GM23248 (cell line): ENCODE data around the gene OSBP2.

Experiments used
- EZH2 ChIP-seq: fragments of 200-600 bp; sonication (generic); IDR thresholded peaks from 2 replicates; pipeline ENCODE4 v1.6.1; 2018; ENCODE audit warnings: antibody characterized with exemption, mild to moderate bottlenecking; ENCODE audit not compliant: insufficient read depth, poor library complexity, severe bottlenecking
- EZH2phosphoT487 ChIP-seq: fragments of 200-600 bp; sonication (generic); IDR thresholded peaks from 2 replicates; pipeline ENCODE4 v1.6.1; 2018; ENCODE audit warnings: antibody characterized with exemption, moderate library complexity, mild to moderate bottlenecking, low read depth; ENCODE audit not compliant: insufficient read depth

DNA sequence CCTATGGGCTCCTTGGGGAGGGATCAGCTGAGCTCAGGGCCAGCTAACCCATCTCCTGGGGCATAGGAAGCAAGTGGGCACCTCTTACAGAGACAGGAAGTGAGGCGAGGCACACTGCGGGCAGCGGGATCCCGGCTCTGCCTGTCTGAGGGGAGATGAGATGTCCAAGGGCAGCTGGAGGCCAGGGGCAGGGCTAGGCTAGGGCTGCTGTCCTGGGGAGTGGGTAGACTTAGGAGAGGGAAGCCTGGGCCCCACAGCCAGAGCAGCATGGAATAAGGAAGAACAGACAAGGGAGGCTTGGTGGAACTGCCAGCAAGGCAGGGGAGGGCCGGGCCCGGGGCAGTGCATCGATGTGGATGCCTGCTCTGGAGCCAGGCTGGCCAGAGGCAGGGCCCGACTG lies 197.6 kb downstream of the OSBP2 start:
- TF ChIP-seq EZH2 (no peak), EZH2phosphoT487 (no peak)
